B cell (primary cell): ENCODE results near the gene WDR75. TPM values are rescaled to one million over a fixed set of nuclear protein-coding genes. Genes with fewer than 3 reads are reported as not detected.

Source experiments
- ATAC-seq: fragments of 200-7000 bp; cut with Tn5 transposase; one replicate; pipeline ENCODE4 v1.10.0; 2021; ENCODE audit warnings: low read depth, mild to moderate bottlenecking, moderate number of reproducible peaks, moderate library complexity
- CTCF ChIA-PET: fragments of 350-600 bp; sonication (Branson Sonifier 250); formaldehyde crosslinking; loops from one replicate; lab custom pipeline; 2021; ENCODE audit warnings: antibody characterized with exemption, inconsistent platforms; lab: Charles Lee
- POLR2A ChIA-PET: fragments of 350-600 bp; sonication (Branson Sonifier 250); formaldehyde crosslinking; loops from one replicate; lab custom pipeline; 2021; ENCODE audit warnings: antibody characterized with exemption; lab: Charles Lee
- DNase-seq: peaks from one replicate; pipeline ENCODE4 v3.0.0; 2013
- H2AFZ ChIP-seq: 2 replicates; pipeline ENCODE4 v1.6.1; 2012; ENCODE audit warnings: mild to moderate bottlenecking, low read depth, low read length; ENCODE audit not compliant: insufficient read depth, poor library complexity, severe bottlenecking
- H3K27ac ChIP-seq, 2 donors: 1 replicate in 1 of 2; 2 replicates in 1 of 2; pipeline ENCODE4 v1.5.1; 2012 to 2013; ENCODE audit warnings: low read length in 2 of 2, mild to moderate bottlenecking in 2 of 2, moderate library complexity in 1 of 2
- H3K27me3 ChIP-seq, 4 experiments: fragments of 200-600 bp in 1 of 4; sonication (generic) in 1 of 4; replicated peaks in 1 of 4; 1 replicate in 2 of 4; 2 replicates in 2 of 4; pipeline versions ENCODE4 v1.6.1 to v1.7.0; 2013 to 2016; ENCODE audit warnings: low read length in 3 of 4, mild to moderate bottlenecking in 2 of 4, mixed read lengths in 1 of 4, moderate library complexity in 1 of 4; ENCODE audit not compliant: insufficient read depth in 4 of 4, control insufficient read depth in 3 of 4; ENCODE audit errors: control extremely low read depth in 1 of 4
- H3K36me3 ChIP-seq, 2 experiments: replicated peaks in 1 of 2; 1 replicate in 1 of 2; 2 replicates in 1 of 2; pipeline versions ENCODE4 v1.6.1 to v1.7.1; 2013; ENCODE audit warnings: low read length in 1 of 2; ENCODE audit not compliant: insufficient read depth in 2 of 2, control insufficient read depth in 1 of 2; ENCODE audit errors: control extremely low read depth in 1 of 2, extremely low read depth in 1 of 2
- H3K4me1 ChIP-seq, 2 donors: fragments of 200-600 bp in 1 of 2; sonication (generic) in 1 of 2; 1 replicate in 1 of 2; 2 replicates in 1 of 2; pipeline versions ENCODE4 v1.5.1 to v1.6.1; 2013 to 2017; ENCODE audit warnings: low read length in 2 of 2; ENCODE audit not compliant: control insufficient read depth in 2 of 2, insufficient read depth in 2 of 2
- H3K4me2 ChIP-seq: replicated peaks from 2 replicates; pipeline ENCODE3; 2012; ENCODE audit warnings: mild to moderate bottlenecking, low read depth, low read length; ENCODE audit not compliant: poor library complexity, severe bottlenecking
- H3K4me3 ChIP-seq, 5 experiments: fragments of 200-600 bp in 1 of 5; sonication (generic) in 1 of 5; 1 replicate in 3 of 5; 2 replicates in 2 of 5; pipeline versions ENCODE4 v1.5.1 to v1.7.0; 2011 to 2016; ENCODE audit warnings: low read length in 4 of 5, mild to moderate bottlenecking in 4 of 5, low read depth in 2 of 5, control low read depth in 1 of 5, moderate library complexity in 1 of 5; ENCODE audit not compliant: insufficient read depth in 1 of 5; ENCODE audit errors: control extremely low read depth in 1 of 5, extremely low read depth in 1 of 5
- H3K79me2 ChIP-seq: fragments of 200-600 bp; sonication (generic); one replicate; pipeline ENCODE4 v1.6.0; 2016; ENCODE audit warnings: low read length; ENCODE audit not compliant: control insufficient read depth, insufficient read depth
- H3K9ac ChIP-seq: fragments of 200-600 bp; sonication (generic); 2 replicates; pipeline ENCODE4 v1.6.1; 2017; ENCODE audit warnings: mild to moderate bottlenecking, low read length, moderate library complexity
- H3K9me3 ChIP-seq, 3 donors: one replicate each; pipeline versions ENCODE4 v1.6.1 to v1.7.1; 2013; ENCODE audit warnings: low read length in 2 of 3; ENCODE audit not compliant: control insufficient read depth in 2 of 3, insufficient read depth in 1 of 3; ENCODE audit errors: control extremely low read depth in 1 of 3
- H4K20me1 ChIP-seq: 2 replicates; pipeline ENCODE4 v1.6.0; 2012; ENCODE audit warnings: mild to moderate bottlenecking, low read length; ENCODE audit not compliant: insufficient read depth, control insufficient read depth, poor library complexity, severe bottlenecking
- H3K27ac Mint-ChIP-seq: one replicate; pipeline ENCODE4 v1.8.0; 2021; ENCODE audit warnings: mixed read lengths
- H3K27me3 Mint-ChIP-seq: one replicate; pipeline ENCODE4 v1.8.0; 2021; ENCODE audit warnings: mixed read lengths
- H3K4me1 Mint-ChIP-seq: one replicate; pipeline ENCODE4 v1.8.0; 2021; ENCODE audit warnings: mixed read lengths
- H3K4me3 Mint-ChIP-seq: one replicate; pipeline ENCODE4 v1.8.0; 2021; ENCODE audit warnings: mixed read lengths
- H3K9me3 Mint-ChIP-seq: one replicate; pipeline ENCODE4 v1.8.0; 2022; ENCODE audit warnings: mixed read lengths; ENCODE audit not compliant: insufficient read depth
- CTCF ChIP-seq: fragments of 200-600 bp; IDR thresholded peaks from one replicate; pipeline ENCODE4 v1.8.0; 2022; ENCODE audit warnings: antibody characterized with exemption, mild to moderate bottlenecking
- EZH2 ChIP-seq: IDR thresholded peaks from 2 replicates; pipeline ENCODE4 v1.6.1; 2012; ENCODE audit warnings: borderline replicate concordance, low read depth, mild to moderate bottlenecking, moderate library complexity, low read length; ENCODE audit not compliant: insufficient read depth, poor library complexity, severe bottlenecking
- WGBS: methylation state at CpG from one replicate; pipeline ENCODE4 v1.1.5; 2013; ENCODE audit warnings: missing lambda C conversion rate; ENCODE audit not compliant: insufficient coverage; 5-methylcytosine and 5-hydroxymethylcytosine counted together
- intact Hi-C: fragments of 100-400 bp; cut with micrococcal nuclease; formaldehyde crosslinking; loops from one replicate; pipeline ENCODE4 v1.10.0; 2022
- polyA plus RNA-seq: library from polyadenylated mRNA; depleted of rRNA; stranded (reverse); fragments of >200 nt; gene quantifications from 2 replicates; pipeline ENCODE4 v1.2.3, GENCODE V29; 2012
- total RNA-seq, 2 donors: library from RNA; stranded (reverse); fragments of 120-200 nt in 1 of 2; gene quantifications; 1 replicate in 1 of 2; 2 replicates in 1 of 2; pipeline versions ENCODE4 v1.2.3 to v1.2.4, GENCODE V29; 2013 to 2022

Gene WDR75
- total and polyA plus RNA-seq, 2 donors (not counting 1 experiment from before 2014, with no cell fraction given), result 17.6 to 51.2 TPM

GRCh38 chr2:189454009-189454408 is 12.7 kb downstream of the WDR75 start:
- Mint-ChIP-seq H3K4me3 (no peak overlapping the region), H3K4me1 (no peaks in the 10 kb centered on the region), H3K9me3 (no peaks in the 10 kb centered on the region), H3K27ac (no peak overlapping the region), H3K27me3 (no peaks in the 10 kb centered on the region)
- Histone ChIP-seq H3K4me2 (no peak overlapping the region), H4K20me1 (peaks cover 10% of the 10 kb centered on the region), H3K9me3 (no peaks in the 10 kb centered on the region), H3K27me3 (no peaks in the 10 kb centered on the region), H3K27ac (no peak overlapping the region), H3K4me1 (no peaks in the 10 kb centered on the region), H3K79me2 (peaks cover 6% of the 10 kb centered on the region), H3K9ac (no peak overlapping the region), H3K36me3 (peaks cover 12 to 88% of the 10 kb centered on the region in 2 experiments), H2AFZ (no peak overlapping the region), H3K4me3 (no peak overlapping the region)
- no peak for DNase-seq
- ChIA-PET CTCF (interaction anchor here (1.0 kb wide), 1 partner anchor 207 kb away, joined by 4 read pairs; no protein-coding TSS in a partner anchor), POLR2A (no interaction called here)
- TF ChIP-seq EZH2 (no peak), CTCF (no peak)
- intact Hi-C loops, result no loop called here
- 100% methylated on average over 2 of the region's 2 CpGs for WGBS
- ATAC-seq, result no peak

DNA sequence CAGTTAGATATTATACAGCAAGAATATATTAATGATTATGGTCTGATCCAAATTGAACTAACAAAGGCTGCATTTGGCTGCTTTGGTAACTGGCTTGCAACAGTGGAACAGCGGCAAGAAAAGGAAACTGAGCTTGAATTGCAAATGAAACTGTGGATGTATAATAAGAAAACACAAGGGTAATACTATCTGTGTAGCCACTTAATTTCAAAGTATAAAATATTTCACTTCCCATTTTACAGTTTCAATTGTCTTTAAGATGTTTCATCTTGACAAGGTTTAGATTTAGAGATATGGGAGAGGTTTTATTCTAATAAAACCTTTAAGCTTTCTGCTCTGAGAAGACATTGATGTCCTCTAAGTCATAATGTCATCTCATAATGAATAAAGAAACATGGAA is 23.8 kb downstream of the WDR75 start:
- H3K9me3 Mint-ChIP-seq, result no peaks in the 10 kb centered on the region
- no peak for DNase-seq
- intact Hi-C loops, result no loop called here
- H3K79me2 ChIP-seq, result no peaks in the 10 kb centered on the region
- peak overlapping the region; percentile 46 for H3K27ac Mint-ChIP-seq
- H3K27me3 Mint-ChIP-seq, result no peaks in the 10 kb centered on the region
- no peak for ATAC-seq
- H3K27me3 ChIP-seq, result no peaks in the 10 kb centered on the region
- TF ChIP-seq EZH2 (no peak), CTCF (no peak)
- no peaks in the 10 kb centered on the region for H4K20me1 ChIP-seq
- no peaks in the 10 kb centered on the region for H3K9me3 ChIP-seq
- no peak overlapping the region for H2AFZ ChIP-seq
- no peak overlapping the region for H3K4me3 Mint-ChIP-seq
- peaks cover 0 to 5% of the 10 kb centered on the region in 2 donors for H3K4me1 ChIP-seq
- POLR2A ChIA-PET, result no interaction called here
- peak overlapping the region; percentile 14 for H3K4me2 ChIP-seq
- H3K4me3 ChIP-seq, result no peak overlapping the region
- H3K27ac ChIP-seq, result no peak overlapping the region
- H3K4me1 Mint-ChIP-seq, result peaks cover 22% of the 10 kb centered on the region
- CTCF ChIA-PET, result no interaction called here
- no peak overlapping the region for H3K9ac ChIP-seq
- peaks cover 30 to 90% of the 10 kb centered on the region in 2 experiments for H3K36me3 ChIP-seq
- WGBS, result no CpG with 5 or more reads among the region's 1 CpG
